Kidney glomerular epithelial cell (primary cell): Measurements from ENCODE around the gene UROC1.

Experiments used
- DNase-seq: peaks from one replicate; lab custom pipeline; 2025; lab: John Stamatoyannopoulos, UW

The UROC1 gene

DNA sequence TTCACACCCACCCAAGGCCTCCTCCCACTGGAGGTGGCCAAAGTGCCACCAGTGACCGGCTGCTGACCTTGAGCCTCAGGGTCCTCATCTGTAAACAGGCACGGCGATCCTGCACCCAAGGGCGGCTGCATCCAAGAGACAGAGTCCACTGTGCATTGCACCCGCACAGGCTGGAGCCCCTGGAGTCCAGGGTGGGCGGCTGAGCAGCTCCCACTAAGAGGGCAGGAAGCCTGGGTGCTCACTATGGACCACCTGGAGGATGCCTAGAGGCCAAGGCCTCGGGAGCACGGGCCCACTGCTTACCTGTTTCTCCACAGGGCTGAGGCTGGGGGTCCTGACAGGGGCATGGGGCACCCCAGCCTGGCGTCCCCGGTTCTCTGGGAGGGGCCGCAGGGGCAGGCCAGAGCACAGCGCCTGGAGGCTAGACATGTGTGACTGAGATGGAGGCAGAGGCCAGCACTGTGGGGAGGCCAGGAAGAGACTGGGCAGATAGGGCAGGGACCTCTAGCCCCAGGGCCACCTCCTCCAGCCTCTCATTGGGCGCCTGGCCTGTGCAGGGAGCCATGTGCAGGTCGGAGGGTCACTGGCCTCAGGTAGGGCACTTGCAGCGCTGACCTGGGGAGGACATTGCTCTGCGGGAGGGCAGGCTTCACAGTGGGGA, at the start of gene UROC1:
Gene UROC1, minus strand, starts transcription at position 483 of the 661 bp plus-strand sequence. Its CDS starts 54 bp downstream, at position 429.
- DNase-seq, result no peak

DNA sequence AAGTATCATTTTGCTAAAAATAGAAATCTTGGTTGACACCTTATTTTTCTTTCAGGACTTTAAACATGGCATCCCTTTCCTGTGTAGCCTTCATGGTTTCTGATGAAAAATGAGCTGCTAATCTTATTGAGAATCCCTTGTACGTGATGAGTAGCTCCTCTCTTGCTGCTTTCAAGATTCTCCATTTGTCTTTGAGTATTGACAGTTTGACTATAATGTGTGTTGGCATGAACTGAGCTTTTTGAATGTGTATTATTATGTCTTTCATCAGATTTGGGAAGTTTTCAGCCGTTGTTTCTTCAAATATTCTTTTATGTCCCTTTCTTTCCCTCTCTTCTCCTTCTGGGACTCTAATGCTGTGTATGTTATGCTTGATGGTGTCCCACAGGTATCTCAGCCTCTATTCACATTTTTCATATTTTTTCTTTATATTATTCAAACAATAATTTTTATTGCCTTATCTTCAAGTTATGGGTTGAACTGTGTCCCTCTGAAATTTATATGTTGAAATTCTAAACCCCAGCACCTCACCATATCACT, 45.2 kb upstream of the UROC1 start:
- DNase-seq, result no peak

- DNase-seq, result no peak
These were observed 40.9 kb upstream of the UROC1 start, which contains the start of gene C3orf22 for GRCh38 chr3:126558336-126559071. Gene C3orf22 (minus strand): TSS chr3:126558932. CDS start chr3:126553390, 5,542 bp downstream.

DNA sequence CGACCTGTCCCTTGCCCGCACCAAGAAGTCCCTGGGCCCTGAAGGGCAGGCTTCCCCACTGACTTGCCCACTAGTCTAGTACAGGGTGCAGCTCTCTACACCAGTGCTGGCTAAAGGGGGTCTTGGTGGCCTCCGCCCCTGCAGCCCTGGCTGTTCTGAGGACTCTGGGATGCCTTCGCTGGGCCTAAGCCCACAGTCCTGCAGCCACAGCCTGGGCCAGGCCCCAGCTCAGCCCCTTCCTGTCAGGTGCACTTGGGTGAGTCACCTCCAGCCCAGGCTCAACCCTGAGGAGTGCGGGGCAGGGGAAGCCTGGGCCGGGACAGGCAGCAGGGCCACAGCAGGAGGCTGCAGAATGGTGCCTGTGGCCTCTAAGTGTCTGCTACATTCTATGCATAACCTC, 40.2 kb upstream of the UROC1 start:
- DNase-seq, result no peak

DNA sequence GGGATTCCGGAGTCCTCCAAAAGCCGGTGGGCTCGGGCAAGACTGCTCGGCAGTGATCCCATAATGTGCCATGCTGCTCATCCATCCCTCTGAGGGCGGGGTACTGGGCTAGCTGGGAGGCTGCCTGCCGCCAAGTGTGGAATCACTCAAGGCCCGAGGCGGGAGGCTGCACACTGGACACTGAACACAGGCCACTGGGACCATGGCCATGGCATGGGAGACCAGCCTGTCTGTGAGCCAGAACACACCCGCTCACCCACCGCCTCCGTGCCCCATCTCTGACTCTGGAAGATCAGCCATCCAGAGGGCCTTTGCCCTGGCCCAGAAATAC, 39.8 kb upstream of the UROC1 start:
- DNase-seq, result no peak

GRCh38 chr3:126556637-126557414, 39.3 kb upstream of the UROC1 start:
- DNase-seq, result no peak

GRCh38 chr3:126555795-126556636, 38.4 kb upstream of the UROC1 start:
- DNase-seq, result no peak

GRCh38 chr3:126554560-126555525, 37.3 kb upstream of the UROC1 start:
- no peak for DNase-seq

GRCh38 chr3:126553284-126554084, 35.9 kb upstream of the UROC1 start:
- no peak for DNase-seq

GRCh38 chr3:126552688-126553283, 35.2 kb upstream of the UROC1 start:
- no peak for DNase-seq

- DNase-seq, result no peak
These were observed 34.5 kb upstream of the UROC1 start for GRCh38 chr3:126551839-126552687.

DNA sequence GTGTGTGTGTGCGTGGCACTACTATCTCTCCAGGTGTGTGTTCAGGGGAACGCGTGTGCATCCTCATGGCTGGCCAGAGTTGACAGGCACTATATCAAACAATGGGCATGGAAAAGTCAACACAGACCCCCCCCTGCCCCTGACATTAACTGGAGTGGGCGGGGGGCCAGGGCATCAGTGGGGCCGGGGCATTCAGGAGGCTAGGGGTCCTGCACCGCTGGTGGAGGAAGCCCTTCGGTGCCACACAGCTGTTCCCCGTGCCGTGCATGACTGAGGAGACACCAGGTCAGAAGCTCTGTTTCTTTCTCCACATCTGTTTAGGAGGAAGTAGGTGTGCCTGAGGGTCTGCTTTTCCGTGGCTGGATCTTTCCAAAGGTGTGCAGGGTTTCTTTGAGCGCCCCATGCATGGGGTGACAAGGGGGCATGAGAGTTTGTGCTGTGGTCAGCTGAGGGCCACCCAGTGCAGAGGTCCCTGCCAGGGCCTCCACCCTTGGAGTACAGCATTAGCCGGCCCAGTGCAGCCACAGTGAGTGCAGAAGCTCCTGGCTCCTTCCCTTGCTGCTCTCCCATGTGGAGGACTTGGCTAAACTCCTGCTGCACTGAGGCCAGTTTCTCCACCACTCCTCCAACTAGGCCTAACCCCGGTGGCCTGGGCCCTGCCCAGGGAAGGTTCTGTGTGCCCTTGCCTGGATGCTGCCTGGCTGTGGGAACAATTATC, 33.7 kb upstream of the UROC1 start:
- no peak for DNase-seq

DNA sequence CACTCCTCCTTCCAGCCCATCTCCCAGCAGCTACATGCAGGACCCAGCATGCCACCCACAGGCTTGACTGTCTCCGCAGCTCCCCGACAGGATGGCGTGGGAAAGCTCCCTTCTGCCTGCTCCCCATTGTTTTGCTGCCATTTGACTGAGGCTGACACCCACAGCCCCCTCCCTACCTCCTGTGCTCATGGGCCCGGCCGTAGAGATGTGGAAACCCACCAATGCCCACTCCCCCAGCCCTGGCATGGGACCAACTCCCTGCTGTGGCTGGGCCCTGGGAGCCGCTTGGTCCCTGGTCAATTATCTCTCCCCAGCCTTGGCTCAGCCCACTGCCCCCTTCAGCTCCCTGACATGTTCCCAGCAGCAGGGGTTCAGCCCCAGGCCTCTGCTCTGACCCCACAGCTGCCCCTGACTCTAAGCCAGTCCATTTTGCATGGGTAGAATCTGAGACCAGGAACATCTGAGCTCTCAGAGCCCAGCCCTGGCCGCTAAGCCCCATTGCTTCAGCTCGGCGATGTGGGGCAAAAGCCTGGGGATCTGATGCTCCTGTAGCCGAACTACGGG, 33.0 kb upstream of the UROC1 start:
- no peak for DNase-seq

DNA sequence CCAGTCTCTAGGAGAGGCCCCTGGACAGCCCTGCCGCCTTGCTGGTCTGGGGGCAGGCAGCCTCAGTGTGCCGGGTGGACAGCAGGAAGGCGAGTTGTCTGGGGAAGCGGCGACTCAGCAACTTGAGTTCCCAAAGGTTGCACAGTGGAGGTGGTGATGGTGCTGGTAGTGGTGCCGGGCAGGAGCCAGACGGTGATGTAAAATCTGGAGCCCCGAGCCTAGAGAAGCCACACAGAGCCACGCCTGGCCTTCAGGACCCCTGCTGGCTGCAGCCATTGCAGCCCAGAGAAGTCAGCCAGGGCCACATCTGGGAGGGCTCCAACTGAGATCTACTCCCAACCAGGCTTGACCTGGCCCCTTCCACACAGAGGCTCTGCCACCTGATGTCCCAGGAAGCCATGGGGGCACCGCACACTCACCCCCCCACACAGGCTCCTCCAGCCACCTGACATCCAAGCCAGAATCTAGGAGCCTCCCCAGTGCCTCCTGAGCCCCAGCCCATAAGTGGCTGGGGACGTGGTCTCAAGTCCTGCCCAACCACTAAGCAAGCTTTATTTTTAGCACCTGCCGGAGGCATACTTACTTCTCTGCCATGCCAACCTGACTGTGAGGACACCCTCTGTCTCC, 32.4 kb upstream of the UROC1 start:
- no peak for DNase-seq

GRCh38 chr3:126548556-126549466, 31.2 kb upstream of the UROC1 start:
- no peak for DNase-seq

DNA sequence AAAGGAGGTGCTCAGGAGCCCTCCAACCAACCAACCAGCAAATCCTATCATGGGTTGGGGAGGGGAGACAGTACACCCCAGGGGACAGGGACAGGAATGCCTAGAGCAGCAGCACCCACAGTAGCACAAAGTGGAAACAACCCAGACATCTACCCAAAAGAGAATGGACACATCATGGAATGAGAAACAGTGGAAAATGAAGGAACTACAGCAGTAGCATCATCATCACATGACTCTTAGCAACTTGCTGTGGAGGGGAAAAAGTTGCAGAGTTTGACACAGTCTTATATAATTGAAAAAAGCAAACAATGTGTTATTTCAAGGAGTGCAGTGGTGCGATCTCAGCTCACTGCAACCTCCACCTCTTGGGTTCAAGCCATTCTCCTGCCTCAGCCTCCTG, 30.1 kb upstream of the UROC1 start:
- no peak for DNase-seq
